Endothelial cell of coronary artery (primary cell): ENCODE data around the gene ORAI2. TPM values are rescaled to one million over a fixed set of nuclear protein-coding genes. Genes with fewer than 3 reads are reported as not detected.

Experiments
- total RNA-seq: library from RNA; depleted of rRNA; stranded (reverse); fragments of >200 nt; gene quantifications from 2 replicates; pipeline ENCODE4 v1.2.3, GENCODE V29; 2014

ORAI2 gene
- 64.3 and 74.0 TPM in 2 replicates for total RNA-seq

DNA sequence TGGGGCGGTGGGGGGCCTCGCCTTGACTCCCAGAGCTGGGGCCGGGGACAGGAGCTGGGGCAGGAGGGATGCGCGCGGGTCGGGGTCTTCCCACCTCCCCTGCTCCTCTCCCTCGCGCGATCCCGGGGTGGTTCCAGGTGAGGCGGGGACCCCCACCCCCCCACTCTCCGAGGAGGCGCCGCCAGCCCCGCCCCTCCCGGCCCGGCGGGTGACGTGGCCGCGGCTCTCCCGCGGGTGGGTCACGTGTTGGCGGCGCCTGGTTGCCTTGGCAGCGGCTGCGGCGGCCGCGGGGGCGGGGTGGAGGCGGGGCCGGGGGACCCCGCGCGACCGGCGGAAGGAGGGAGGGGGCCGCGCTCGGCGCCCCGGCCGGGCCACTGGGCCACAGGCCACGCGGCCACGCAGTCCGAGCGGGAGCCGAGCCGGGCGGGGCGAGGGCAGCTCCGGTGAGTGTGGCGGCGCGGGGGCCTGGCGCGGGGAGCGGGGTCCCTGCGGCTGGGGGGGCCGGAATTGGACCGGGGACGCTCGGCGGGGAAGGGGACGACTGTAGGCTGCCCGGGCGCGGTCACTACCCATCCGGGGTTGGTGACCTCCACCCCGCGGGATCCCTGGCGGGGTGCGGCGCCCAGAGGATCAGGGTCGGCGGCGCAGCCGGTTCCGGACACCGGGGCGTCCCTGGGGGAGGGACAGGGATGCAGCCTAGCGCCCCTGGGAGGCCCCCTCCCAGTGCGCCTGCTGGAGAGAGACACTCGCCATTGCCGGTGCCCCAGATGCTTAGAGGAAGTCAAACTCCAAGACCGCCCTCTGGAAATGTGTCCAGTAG is at the start of gene ORAI2:
ORAI2 (plus strand) TSS at position 357 of the 820 bp plus-strand sequence. CDS start 5,382 bp downstream, outside the sequence.

DNA sequence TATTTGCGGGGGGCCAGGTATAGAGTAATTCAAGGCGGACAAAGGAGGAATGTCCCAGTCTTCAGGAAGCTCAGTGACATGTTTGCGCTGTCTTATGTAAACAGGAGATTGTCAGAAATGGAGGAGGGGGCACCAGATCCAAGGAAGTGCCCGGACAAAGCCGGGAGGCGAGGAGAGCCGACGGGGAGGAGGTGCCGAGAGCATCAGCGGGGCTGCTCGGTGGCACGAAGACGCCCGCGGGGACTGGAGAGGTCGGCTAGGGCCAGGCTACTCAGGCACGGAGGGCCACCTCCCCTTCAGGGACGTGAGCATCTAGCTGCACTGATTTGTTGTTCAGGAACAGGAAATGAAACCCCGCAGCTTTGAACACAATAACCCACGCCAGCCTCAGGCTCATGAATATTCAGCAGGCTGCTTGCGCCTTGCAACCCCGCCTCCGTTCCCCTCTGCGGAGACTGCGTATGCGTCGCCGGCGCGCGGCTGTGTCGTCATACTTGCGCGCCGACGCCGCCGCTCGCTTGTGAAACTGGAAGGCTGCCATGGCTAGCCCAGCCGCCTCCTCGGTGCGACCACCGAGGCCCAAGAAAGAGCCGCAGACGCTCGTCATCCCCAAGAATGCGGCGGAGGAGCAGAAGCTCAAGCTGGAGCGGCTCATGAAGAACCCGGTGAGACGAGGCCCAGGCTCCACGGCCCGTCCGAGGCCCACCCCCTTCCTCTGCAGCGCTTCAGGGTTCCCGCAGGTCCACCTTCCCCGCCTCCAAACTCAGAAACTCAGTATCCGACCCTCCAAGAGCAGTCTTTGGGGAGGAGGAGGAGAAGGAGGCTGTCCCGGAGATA is 37.3 kb upstream of the ORAI2 start, which contains the start of gene PRKRIP1:
PRKRIP1 (plus strand) TSS at position 491 of the 837 bp plus-strand sequence; CDS start at position 540, 49 bp downstream.

DNA sequence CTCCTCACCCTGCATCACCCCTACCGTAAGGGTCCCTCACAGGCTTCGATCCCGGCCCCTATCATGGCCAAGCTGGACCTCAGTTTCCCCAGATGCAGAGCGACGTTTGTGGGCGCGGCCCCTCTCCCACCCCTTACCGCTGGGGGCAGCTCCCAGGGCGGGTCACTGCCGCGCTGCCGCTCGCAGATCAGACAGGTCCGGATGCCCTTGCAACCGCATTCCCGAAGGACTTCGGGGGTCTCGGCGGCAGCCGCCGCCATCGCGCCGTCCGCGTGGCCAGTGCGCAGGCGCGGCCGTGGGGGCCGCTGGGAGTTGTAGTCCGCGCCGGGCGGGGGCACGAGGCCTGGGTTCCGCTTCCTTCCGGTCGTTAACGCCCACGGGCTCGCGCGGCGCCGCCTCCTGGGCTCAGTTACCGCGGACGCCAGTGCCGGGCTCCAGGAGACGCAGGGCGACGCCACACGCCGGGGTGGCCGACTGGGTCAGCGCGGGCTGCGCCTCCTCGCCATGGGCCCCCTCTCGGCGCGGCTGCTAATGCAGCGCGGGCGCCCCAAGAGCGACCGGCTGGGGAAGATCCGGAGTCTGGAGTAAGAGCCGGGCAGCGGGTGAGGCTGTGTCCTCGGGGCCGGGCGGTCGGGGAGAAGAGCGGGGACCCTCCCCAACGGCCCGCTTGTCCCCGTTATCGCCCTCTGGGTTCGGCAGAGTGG is 31.4 kb downstream of the ORAI2 start, which contains the start of the genes ALKBH4 and LRWD1:
ALKBH4 (minus strand) TSS at position 287 of the 704 bp plus-strand sequence; CDS start at position 260, 27 bp downstream.
LRWD1 (plus strand) TSS at position 408 of the 704 bp plus-strand sequence; CDS start at position 505, 97 bp downstream.

DNA sequence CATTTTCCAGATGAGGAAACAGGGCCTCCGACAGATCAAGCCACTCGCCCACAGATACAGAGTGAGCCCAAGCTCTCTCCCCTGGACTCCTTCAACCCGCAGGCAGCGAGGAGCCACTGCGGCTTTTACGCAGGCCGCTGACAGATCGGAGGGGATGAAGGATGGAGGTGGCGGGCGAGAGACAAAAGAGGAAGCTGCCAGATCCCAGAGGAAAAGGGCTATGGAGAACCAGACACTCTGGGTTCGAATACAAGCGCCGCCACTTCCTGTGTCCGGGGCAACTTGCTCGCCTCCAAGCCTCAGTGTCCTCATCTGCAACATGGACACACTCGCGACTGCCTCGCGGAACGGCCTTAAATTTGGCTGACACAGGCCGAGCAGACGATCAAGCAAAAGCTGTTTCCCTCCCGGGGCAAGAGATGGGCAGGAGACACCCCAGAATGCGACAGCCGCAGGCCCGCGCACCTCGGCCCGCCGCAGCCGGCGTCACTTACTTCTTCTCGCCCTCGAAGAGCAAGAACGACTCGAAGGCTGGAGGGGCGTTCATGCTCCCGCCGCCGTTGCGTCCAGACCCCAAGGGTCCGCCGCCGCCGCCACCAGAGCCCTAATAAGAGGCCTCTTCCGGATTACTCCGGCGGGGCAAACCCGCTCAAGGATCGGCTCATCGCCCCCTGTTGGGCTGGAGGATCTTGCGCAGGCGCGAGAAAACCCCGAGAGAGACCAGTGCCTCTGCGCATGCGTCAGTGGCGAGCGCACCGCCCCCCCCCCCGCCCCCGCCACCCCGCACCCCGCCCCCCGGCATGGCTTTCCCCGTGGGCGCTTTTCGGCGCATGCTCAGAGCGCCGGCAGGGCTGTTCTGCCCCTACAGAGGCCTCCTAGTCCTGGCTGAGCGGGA is 45.2 kb downstream of the ORAI2 start, which contains the start of gene POLR2J:
POLR2J (minus strand) TSS at position 609 of the 895 bp plus-strand sequence; CDS start at position 547, 62 bp downstream.

Other genes with a start within 250 kb of the ORAI2 start
- 0.90 and 1.7 TPM in 2 replicates for gene SH2B2, start 146.7 kb upstream of the ORAI2 start, total RNA-seq
- not detected in 2 replicates for gene SPDYE6, start 77.1 kb upstream of the ORAI2 start, total RNA-seq
- 10.8 and 14.2 TPM in 2 replicates for gene PRKRIP1, start 37.2 kb upstream of the ORAI2 start, total RNA-seq
- gene ALKBH4, start 31.3 kb downstream of the ORAI2 start, total RNA-seq: 8.6 and 12.1 TPM in 2 replicates
- 23.4 and 26.4 TPM in 2 replicates for gene LRWD1, start 31.4 kb downstream of the ORAI2 start, total RNA-seq
- 29.0 and 31.5 TPM in 2 replicates for gene POLR2J, start 45.3 kb downstream of the ORAI2 start, total RNA-seq
- 1.5 and 2.1 TPM in 2 replicates for gene RASA4B, start 84.2 kb downstream of the ORAI2 start, total RNA-seq
- gene UPK3BL2, start 110.1 kb downstream of the ORAI2 start, total RNA-seq: 3.2 and 3.6 TPM in 2 replicates
- gene SPDYE2, start 117.7 kb downstream of the ORAI2 start, total RNA-seq: not detected in 2 replicates
- 26.5 and 28.0 TPM in 2 replicates for gene POLR2J3, start 139.0 kb downstream of the ORAI2 start, total RNA-seq
- 3.7 and 7.8 TPM in 2 replicates for gene RASA4, start 183.2 kb downstream of the ORAI2 start, total RNA-seq
- gene UPK3BL1, start 209.2 kb downstream of the ORAI2 start, total RNA-seq: 2.4 and 14.8 TPM in 2 replicates
- gene SPDYE2B, start 216.7 kb downstream of the ORAI2 start, total RNA-seq: not detected in 2 replicates
- 2.6 and 3.0 TPM in 2 replicates for gene POLR2J2, start 238.1 kb downstream of the ORAI2 start, total RNA-seq